SW 1271 (cell line): Measurements from ENCODE around the gene CCDC92B.
A peak's percentile ranks its signal among the peaks of the same experiment; 100 is the strongest.

Experiments used
- DNase-seq, 2 experiments: peaks; one replicate each; lab custom pipeline; 2025; lab: John Stamatoyannopoulos, UW

Gene CCDC92B

DNA sequence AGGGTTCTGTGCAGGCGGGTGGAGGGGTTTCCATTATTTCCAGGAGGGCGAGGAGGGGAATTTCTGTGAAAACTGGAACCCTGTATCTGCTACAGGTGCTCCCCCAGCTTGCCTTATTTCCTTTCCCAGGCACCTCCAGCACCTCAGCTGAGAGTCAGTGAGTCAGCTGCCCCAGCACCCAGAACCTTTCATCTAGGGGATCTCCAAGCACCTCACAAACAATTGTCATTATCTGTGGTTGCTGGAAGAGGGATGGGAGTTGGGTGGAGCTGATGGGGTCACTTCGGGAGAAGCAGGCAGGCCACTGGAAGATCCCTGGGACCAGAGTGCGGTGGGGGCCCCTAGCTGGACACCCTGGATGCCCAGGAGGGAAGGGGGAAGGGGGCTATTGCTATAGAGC lies 27.8 kb downstream of the CCDC92B start:
- no peak for DNase-seq

DNA sequence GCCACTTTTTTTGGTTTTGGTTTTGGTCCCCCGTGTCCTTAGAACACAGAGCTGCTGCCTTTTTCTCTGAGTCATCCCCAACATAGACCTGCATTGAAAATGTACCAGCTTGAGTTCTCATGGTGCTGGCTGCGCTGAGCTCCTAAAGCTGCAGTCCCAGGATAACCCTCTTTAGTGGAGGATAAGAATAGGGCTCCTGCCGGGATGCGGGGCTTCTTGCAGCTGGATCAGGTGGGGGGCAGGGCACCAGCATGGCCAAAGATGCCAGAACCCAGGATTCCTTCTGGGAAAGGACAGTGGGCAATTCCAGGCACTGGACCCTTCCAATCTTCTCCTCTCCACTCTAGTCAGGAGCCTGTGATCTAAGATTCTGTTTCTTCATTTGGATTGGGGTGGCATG lies 29.6 kb downstream of the CCDC92B start:
- no peak for DNase-seq

DNA sequence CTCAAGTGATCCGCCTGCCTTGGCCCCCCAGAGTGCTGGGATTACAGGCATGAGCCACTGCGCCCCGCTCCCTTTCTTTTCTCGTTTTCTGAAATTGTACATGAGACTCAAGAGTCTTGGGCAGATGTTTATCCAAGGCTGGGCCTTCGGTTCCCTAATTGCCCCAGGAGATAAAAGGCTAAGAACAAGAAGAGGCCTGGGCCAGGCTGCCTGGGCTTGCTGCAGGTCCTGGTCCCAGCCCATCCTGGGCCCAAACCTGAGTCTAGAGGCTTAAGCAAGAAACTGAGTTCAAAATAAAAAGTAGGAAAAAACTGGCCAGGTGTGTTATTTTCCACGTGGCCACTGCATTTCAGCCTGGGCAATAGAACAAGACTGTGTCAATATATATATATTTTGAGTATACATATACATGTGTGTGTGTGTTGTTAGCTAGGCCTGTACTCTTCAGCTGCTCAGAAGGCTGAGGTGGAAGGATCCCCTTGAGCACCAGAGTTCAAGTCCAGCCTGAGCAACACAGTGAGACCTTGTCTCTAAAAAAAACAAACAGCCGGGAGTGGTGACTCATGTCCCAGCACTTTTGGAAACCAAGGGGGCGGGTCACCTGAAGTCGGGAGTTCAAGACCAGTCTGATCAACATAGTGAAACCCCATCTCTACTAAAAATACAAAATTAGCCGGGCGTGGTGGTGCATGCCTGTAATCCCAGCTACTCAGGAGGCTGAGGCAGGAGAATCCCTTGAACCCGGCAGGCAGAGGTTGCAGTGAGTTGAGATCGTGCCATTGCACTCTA lies 31.1 kb downstream of the CCDC92B start:
- peak in 1 of 2 experiments; percentile 18 for DNase-seq

DNA sequence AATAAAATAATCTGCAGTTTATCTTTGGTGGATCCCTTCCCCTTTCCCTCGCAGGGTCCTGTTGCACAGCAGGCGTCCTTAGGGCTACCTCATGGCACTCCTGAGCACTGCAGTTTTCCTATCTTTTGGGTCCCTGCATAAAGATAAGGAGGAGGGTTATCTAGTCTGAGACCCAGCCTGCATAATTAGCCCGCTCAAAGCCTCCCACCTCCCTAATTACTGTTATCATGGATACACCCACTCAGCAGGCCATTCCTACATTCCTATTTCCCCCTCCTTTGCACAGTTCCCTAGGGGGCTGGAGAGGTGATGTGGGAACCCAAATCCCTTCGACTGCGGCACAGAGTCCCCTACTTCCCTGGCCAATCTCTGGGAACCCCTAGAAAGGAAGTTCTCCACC lies 32.8 kb downstream of the CCDC92B start:
- no peak for DNase-seq

DNA sequence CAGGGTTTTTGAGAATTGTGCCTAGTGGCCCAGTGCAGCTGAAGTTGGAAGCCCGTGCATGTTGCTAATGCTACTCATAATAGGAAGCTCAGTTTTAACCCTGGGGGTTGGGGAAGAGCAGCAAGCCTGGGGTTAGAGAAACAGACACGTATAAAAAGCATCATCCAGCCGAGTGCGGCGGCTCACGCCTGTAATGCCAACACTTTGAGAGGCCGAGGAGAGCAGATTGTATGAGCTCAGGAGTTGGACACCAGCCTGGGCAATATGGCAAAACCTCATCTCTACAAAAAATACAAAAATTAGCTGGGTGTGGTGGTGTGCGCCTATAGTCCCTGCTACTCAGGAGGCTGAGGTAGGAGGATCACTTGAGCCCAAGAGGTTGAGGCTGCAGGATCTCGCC lies 35.6 kb downstream of the CCDC92B start:
- no peak for DNase-seq

DNA sequence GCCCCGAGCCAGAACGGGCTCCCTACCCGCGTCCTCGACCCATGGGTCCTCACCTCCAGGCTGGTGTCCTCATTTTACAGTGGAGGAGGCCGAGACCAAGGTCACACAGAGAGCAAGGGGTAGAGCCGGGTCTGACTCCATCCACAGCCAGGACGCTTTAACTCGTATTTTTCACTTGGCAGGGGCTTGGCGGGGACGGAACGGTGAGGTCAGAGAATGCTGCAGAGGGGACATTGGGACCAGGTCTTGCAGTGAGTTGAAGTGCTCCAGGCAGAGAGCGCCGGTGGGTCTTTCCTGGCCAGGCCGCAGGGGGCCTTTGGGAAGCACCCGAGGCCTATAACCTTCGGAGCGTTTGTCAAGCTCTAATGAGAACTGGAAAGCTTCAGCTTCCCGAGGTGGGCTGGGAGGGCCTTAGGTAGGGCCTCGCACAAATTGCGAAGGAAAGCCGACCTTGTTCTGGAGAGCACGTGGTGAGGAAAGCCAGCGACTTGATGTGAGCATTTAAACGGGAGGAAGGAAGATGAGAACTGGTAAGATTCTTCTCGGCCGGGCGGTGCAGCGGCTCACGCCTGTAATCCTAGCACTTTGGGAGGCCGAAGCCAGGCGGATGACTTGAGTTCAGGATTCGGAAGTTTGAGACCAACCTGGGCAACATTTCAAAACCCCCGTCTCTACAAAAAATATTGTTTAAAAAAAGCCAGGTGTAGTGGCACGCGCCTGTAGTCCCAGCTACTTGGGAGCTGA lies 37.0 kb downstream of the CCDC92B start:
- DNase-seq = no peak

DNA sequence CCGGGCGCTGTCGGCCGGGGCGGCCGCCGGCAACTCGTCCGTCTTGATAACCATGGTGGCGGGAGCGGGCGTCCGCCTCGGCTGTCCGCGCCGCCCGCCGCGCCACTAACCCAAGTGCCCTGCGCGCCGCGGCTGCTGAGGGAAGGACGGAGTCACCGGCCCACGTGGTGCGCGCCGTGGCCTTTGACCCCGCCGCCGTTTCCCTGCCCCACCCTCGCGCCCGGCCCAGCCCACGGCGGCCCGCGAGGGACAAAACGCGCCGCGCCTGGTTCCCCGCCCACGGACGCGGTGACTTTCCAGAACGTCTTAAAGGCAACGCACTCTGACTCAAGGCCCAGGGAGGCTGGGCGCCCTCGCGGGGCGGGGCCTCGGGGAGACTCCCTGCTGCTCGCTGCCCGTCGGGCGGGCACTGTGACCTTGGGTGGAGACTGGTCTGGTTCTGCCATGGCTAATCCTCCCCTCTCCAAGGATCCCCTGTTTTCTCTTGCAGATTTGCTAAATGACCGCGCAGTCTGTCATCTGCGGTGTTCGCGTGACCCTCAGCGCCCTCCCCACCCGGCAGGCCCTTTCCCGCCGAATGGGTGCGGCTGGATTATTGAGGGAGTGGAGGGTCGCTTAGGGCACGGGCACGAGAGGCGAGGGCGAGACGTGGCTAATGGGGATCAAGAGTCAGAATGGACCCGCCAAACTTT lies 37.7 kb downstream of the CCDC92B start, which contains the start of gene CLUH:
TSS of gene CLUH (minus strand) at position 157 of the 692 bp plus-strand sequence. CDS start at position 54, 103 bp downstream.
- peak; percentile 91 to 95 for DNase-seq

DNA sequence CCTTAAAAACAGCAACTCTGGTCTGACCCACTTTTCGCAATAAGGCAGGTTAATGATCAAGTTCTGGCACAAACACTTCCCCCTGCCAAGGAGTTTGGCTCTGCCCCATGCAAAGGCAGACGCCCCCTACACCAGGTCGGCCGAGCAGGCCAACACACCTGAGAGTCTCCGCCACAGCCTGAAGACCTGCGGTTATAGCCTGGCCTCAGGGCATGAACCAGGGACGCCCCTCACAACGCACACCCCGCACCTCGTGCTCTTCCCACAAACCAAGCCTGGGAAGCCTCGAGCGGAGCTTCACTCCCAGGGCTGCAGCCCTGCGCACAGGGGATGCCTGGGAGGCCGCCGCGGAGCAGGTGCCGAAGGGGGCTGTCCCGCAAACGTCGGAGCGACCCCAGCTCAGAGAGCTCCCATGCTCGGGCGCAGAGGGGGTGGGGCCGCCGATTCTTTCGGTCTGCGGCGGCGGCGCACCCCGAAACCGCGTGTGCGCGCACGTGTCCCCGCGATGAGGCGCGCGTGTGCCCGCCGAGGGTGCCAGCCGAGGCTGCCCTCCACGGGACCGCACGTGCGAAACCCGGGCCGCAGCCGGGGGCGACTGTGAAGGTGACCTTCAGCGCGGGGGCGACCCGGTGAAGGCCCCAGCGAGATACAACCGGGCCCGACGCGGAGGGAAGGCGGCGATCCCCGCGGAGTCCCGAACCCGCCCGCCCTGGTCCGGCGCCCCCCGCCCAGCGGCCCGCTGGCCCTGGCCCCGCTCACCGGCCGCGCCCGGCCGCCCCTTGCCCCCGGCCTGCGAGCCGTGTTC lies 38.4 kb downstream of the CCDC92B start:
- DNase-seq = no peak

DNA sequence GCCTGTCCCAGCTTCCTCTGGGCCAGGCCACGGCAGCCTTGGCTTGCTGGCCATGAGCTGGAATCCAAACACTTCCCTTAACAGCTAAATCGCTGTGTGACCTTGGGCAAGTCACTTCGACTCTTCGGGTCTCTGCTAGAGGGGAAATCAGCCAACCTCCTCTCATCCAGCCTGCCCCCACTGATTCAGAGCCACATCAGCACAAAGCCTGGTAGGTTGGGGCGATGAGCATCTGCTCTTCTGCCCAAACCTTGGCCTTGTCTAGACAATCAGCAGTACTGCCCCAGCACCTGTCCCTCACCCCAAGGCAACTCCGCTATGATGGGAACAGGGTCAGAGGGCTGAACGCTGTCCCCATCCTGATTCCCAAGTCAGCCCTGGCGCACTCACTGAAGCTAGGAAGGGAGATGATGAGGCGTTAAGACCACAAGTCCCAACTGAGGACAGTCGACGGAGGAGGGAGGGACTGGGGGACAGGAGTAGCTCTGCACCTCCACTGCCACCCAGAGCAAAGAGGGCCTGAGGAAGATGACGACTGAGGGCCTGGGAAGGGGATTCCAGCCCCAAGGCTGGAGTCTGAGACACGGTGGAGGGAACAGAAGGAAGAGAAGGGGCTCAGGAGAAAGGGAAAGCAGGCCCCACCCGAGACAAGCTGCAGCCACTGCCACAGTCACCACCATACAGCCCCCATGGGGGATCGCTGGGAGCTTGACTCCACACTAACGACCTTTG lies 39.2 kb downstream of the CCDC92B start:
- no peak for DNase-seq

DNA sequence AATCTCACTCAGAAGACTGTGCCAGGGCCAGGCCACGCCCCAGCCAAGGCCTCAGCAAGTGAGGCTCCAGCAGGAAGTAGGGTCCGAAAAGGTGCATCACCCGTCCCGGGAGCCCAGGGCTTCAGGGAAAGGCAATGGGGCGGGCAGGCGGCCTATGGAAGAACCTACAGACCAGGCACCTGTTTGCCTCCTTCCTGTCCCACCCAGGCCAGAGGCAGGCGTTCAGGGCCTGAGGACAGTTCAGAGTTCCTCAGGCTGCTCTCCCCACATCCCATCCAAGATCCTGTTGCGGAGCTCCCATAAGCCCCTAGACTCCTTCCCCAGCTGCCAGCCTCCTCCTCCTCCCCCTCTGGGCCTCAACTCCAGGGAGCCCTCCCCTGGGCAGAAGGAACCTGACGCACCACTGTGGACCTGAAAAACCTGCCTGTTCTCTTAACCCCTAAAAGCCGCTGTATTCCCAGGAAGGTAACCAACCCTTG lies 40.2 kb downstream of the CCDC92B start:
- DNase-seq = no peak

DNA sequence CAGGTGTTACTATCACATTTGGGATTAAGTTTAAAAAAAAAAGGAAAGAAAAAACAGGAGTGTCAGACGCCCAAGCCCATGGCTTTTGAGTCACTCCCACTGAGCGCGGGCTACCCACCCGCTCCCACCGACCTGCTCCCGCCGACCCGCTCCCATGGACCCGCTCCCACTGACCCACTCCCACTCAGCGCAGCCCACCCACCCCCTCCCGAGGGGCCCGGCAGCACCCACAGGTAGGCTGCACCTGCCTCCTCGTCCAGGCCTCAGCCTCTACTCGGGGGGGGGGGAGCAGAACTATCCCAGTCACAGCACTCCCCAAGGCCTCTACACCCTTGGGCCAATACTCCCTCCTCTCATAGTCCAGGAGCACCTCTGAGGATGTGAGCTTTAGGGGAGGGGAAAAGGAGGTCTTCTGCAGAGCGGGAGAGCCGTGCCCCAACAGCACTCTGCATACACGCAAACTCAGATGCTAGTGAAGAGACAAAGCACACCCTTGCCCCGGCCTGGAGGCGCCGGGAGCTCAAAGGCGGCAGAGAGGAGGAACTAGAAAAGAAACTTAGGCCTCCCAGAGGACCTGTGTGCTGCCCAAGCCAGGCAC lies 40.8 kb downstream of the CCDC92B start:
- no peak for DNase-seq

DNA sequence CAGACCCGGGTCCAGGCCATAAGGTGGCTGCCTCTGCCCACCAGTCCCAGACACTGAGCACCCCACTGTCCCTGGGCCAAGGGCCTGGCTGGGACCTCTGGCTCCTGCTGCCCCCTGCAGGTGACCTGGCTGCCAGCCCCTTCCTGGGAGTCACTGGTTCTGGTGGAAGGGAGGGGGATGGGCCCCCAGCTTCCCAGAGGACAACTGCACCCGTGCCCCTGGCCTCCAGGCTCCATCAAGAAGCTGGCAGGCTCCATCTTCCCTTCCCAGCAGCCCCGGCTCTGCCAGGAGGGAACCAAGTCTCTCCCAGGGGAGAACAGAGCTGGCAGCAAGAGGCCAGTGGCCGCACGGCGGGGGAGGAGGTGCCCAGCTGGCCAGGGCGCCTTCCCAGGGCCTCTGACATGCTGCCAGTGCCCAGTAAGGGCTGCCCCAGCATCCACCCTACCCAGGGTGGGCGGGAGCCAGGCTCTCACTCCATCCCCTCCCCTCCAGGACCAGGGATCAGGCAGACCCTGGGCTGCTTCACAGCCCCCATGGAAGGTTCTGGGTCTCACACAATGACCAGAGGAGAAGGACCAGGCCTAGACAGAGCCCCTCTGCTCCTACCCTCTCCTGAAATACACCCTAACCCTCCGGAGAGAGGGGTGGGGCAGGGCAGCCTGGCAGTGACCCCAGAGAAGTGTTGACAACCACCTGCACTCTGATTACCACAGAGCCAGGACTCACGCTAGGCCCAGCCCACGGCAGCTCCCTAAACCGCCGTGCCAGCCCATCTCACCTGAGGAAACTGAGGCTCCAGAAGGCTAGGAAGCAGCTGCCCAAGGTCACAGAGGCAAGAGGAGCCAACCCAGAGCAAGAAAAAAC lies 41.5 kb downstream of the CCDC92B start:
- DNase-seq = no peak

DNA sequence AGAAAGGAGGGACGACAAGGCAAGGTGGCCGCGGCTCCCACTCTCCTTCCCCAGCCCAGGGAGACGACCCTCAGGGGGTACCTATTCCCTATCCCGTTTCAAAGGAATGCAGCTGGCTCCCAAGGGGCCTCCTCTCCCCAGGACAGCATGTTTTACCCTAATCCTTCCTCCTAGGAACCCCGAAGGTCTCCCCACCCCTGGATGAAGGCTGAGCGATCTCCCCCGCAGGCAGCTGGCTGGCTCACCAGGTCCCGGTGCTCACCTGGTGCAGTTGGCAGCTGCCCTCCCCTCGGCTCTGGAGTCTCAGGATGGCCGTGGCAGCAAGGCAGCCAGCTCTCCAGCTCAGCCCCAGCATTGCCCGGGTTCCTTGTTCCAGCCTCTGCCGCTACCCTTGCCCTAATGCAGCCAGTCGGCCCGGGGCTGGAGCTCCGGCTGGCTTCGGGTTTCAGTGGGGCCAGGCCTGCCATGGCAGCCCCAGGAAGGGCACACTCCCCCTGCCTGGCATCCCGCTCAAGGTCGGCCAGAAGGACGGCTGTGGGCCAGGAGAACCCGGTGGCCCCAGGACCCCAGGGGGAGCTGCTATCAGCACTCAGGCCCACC lies 42.4 kb downstream of the CCDC92B start:
- no peak for DNase-seq

DNA sequence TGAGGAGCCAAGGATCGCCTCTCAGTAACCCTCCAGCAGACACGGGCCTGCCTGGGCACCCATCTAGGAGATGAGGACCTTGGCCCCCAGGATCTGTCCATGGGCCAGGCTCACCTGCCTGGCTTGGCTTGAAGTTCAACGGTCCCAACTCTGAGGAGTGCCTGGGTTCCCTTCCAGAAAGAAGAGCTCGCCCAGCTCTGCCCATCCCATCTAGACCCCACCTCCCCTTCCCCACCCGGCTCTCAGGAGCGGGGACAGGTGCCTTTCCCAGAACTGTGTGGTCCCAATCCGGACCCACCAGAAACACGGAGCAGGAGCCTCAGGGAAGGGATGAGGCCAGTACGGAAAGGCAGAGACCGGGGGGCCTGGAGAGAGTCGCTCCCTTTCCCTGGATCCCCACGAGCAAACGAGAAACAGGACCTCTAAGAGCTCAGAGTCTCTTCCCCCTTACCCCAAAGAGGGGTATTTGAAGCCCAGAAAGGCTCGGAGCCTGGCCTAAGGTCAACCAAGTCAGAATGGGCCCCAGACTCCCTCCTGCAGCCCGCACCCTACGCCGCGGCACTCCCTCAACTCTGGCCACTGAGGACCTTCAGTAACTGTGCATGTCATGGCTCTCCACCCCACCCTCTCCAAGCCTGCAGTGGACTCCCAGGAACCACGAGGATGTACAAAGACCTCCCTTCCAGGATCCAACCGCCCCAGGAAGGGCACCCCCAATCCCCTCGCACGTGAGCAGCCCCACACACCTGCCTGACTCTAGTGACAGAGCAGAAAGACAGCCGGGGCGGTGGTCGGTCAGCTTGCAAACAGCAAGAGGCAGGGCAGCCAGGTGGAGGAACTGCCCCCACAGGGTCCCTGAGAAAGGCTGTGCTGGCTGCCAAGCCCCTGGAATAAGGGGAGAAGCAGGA lies 43.3 kb downstream of the CCDC92B start:
- DNase-seq = no peak

DNA sequence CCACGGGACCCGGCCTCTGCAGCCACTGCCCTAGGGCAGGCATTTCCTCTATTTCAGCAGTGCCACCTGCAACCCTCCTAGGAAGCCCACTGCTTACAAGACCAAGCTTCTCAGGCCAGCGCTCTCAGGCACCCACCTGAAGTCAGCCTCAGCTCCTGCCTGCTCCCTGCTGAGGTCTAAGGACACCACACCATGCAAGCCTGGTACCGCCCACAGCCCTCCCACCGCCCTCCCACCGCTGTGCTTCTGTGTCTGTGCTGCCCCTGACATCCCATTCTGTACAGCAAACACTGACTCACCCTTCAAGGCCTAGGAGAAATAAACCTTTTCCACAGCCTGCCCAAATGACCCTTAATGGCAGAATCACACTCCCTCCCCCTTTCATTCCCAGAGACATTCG lies 44.2 kb downstream of the CCDC92B start:
- DNase-seq = no peak

DNA sequence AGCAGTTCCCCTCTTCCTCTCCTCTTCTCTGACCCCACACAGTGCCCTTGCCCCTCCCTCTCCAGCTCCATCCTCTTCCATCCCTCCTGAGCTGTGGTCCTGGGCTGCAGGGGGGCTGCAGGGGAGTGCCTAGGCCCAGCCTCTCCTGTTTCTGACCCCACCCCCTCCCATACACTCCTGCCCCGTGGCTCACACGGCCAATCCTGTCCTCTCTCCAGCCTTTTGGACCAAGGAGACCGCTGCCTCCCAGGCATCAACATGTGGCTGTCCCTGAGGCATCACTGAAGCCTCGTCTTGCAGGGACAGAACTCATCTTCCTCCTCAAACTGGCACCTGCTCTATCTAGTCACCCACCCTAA lies 44.6 kb downstream of the CCDC92B start:
- no peak for DNase-seq

DNA sequence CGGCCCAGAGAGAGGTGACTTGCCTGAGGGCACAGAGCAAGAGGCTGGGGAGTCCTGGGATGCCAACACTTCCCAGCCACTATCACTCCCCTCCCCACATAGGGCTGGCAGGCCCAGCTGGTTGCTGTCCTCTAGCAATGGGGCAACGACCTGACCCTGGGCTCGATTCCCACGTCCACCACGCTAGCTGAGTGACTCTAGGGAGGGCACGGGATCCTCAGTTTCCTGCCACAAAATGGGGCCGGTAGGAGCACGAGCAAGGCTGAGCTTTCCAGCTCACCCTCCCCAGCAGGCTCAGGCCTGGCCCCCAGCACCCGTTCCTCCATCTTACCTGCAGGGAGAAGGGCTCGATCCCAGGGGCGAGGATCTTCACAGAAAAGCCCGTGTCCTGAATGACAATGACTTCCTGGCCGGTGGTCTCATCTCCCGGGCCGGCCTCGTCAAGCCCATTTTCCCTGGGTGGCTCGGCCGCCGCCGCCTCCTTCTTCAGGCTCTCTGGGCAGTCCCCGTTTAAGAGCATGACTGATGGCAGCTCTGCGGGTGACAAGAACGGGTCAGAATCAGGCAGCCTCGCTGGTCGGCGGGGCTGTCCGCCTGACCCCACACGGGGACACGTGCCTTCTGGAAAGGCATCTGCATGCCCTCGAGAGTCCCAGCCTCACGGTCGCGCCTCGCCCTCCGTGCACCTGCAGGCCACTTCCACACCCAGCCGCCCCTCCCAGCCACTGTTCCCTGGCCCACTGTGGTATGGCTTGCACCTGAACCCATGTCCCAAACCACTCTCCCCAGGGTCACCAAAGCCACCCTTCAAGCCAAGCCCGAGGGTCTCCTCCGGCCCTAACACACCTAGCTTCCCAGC lies 45.2 kb downstream of the CCDC92B start:
- DNase-seq = no peak
